ENCODE results near the gene SLC4A1AP.

SLC4A1AP gene

DNA sequence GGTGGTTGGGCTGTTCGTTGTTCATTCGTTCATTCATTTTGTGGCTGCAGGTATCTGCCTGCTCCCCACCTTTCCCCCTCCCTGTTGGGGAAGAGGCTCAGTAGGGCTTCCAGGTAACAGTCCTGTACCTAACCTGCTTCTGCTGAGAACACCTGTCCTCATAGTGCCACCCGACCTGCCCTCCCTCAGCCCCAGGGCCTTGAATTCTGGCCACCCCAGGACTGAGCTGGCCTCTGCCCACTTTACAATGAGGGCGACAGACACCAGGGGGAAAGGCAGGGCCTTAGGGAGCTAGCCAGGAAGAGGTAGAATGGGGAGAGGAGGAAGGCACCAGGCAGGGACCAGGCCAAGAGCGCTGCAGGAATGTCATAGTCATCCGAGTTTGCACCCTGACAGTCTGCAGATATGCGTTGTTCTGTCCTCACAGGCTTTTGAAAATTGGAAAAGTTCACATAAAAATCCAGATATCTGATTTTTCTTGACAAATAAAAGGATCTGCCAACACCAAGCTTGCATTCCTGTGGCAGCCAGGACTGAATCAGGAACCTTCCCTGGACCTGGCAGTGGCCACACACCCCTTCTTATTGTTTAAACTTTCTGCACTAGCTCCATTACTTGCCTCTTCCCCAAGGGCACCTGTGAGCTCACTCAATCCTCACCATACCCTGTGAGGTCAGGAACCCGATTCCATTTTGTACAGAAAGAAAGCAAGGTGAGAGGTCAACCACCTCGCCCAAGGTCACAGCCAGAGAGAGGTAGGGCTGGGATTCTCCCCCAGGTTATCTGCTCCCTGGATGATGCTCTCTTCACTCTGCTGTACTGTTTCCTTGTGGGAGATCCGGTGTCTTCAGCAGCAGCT, 72.6 kb downstream of the SLC4A1AP start:
- no peak overlapping the region for H3K9ac ChIP-seq (ENCODE audit: low read length)
- no peak overlapping the region for H2AFZ ChIP-seq (ENCODE audit: low read depth, low read length)
- no peak overlapping the region for H3K4me3 ChIP-seq (ENCODE audit: low read length)
- no peaks in the 10 kb centered on the region for H3K79me2 ChIP-seq (ENCODE audit: low read length)
- H3K4me1 ChIP-seq (ENCODE audit: low read length), result no peaks in the 10 kb centered on the region
- H3K4me2 ChIP-seq (ENCODE audit: low read length), result no peak overlapping the region
- no peak overlapping the region for H3K27ac ChIP-seq (ENCODE audit: low read length)
- no peaks in the 10 kb centered on the region for H3K36me3 ChIP-seq (replicated peaks; ENCODE audit: low read depth, low read length)
- no peaks in the 10 kb centered on the region for H3K9me3 ChIP-seq (ENCODE audit: insufficient read depth, low read length)
- TF ChIP-seq EZH2phosphoT487 (IDR thresholded peaks at IDR 0.05; ENCODE audit: low read depth) (no peak), CTCF (IDR thresholded peaks at IDR 0.05; ENCODE audit: low read depth, low read length) (no peak)
- H3K27me3 ChIP-seq (ENCODE audit: low read depth, low read length), result no peaks in the 10 kb centered on the region
- H4K20me1 ChIP-seq (ENCODE audit: insufficient read depth, low read length), result no peaks in the 10 kb centered on the region

DNA sequence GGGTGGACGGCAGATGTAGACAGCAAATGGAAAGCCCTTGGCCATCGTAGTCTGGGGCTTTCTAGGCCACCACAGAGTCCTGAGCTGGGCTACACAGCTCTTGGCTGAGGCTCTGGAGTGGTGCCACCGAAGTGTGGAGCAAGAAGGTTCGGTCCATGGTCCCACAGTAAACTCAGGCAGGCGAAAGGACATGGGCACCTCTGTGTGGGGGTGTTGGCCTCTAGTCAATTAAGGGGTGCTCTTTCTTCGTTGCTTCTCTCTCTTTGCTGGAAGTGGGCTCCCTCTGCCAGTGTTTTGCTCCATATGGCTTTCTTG, 73.2 kb downstream of the SLC4A1AP start:
- H3K4me3 ChIP-seq (ENCODE audit: low read length), result no peak overlapping the region
- H3K79me2 ChIP-seq (ENCODE audit: low read length), result no peaks in the 10 kb centered on the region
- no peak overlapping the region for H3K27ac ChIP-seq (ENCODE audit: low read length)
- H2AFZ ChIP-seq (ENCODE audit: low read depth, low read length), result no peak overlapping the region
- no peaks in the 10 kb centered on the region for H4K20me1 ChIP-seq (ENCODE audit: insufficient read depth, low read length)
- H3K4me2 ChIP-seq (ENCODE audit: low read length), result no peak overlapping the region
- H3K9me3 ChIP-seq (ENCODE audit: insufficient read depth, low read length), result no peaks in the 10 kb centered on the region
- TF ChIP-seq CTCF (IDR thresholded peaks at IDR 0.05; ENCODE audit: low read depth, low read length), result no peak
- no peak for TF ChIP-seq EZH2phosphoT487 (IDR thresholded peaks at IDR 0.05; ENCODE audit: low read depth)
- H3K27me3 ChIP-seq (ENCODE audit: low read depth, low read length), result no peaks in the 10 kb centered on the region
- no peaks in the 10 kb centered on the region for H3K36me3 ChIP-seq (replicated peaks; ENCODE audit: low read depth, low read length)
- H3K4me1 ChIP-seq (ENCODE audit: low read length), result no peaks in the 10 kb centered on the region
- H3K9ac ChIP-seq (ENCODE audit: low read length), result no peak overlapping the region

GRCh38 chr2:27737676-27738348, 74.1 kb downstream of the SLC4A1AP start:
- Histone ChIP-seq H3K9ac (ENCODE audit: low read length) (no peak overlapping the region), H4K20me1 (ENCODE audit: insufficient read depth, low read length) (no peaks in the 10 kb centered on the region), H3K27me3 (ENCODE audit: low read depth, low read length) (no peaks in the 10 kb centered on the region), H3K4me2 (ENCODE audit: low read length) (no peak overlapping the region), H3K4me3 (ENCODE audit: low read length) (no peak overlapping the region), H3K79me2 (ENCODE audit: low read length) (no peaks in the 10 kb centered on the region), H3K36me3 (replicated peaks; ENCODE audit: low read depth, low read length) (no peaks in the 10 kb centered on the region), H3K27ac (ENCODE audit: low read length) (no peak overlapping the region), H3K4me1 (ENCODE audit: low read length) (no peaks in the 10 kb centered on the region), H3K9me3 (ENCODE audit: insufficient read depth, low read length) (no peaks in the 10 kb centered on the region), H2AFZ (ENCODE audit: low read depth, low read length) (no peak overlapping the region)
- TF ChIP-seq CTCF (IDR thresholded peaks at IDR 0.05; ENCODE audit: low read depth, low read length) (no peak), EZH2phosphoT487 (IDR thresholded peaks at IDR 0.05; ENCODE audit: low read depth) (no peak)

DNA sequence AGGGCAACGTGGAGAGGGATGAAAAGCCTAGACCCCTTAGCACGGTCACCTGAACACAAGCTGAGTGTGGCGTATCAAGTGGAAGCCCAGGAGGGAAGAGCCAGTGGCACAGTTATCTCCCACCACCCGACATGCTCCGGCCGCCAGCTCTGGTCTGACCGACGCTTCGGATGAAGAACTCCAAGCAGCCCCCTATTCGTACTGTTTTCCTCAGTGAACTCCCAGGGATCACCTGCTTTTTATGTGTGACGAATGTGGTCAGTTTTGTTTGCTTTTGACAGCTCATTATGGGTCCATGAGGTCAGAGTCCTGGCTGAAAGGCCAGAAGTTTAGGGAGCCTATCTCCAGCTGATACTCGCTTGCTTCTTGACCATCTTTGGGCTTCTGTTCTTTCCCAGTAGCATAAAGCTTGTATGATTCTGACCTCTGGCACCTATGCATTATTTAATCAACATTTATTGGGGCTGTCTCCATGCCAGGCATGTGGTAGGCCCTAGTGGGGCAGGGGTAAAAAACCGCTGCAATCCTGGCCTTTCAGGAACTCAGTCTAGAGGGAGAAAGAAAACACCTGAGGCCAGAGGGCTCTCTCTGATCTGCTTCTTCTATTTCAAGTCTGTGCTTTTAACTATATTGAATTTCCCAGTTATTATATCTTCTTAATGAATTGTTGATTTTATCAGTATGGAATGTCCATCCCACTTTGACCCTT, 74.8 kb downstream of the SLC4A1AP start:
- no peak for TF ChIP-seq CTCF (IDR thresholded peaks at IDR 0.05; ENCODE audit: low read depth, low read length)
- no peak for TF ChIP-seq EZH2phosphoT487 (IDR thresholded peaks at IDR 0.05; ENCODE audit: low read depth)
- H3K4me2 ChIP-seq (ENCODE audit: low read length), result no peak overlapping the region
- no peaks in the 10 kb centered on the region for H3K4me1 ChIP-seq (ENCODE audit: low read length)
- no peak overlapping the region for H3K9ac ChIP-seq (ENCODE audit: low read length)
- H3K27ac ChIP-seq (ENCODE audit: low read length), result no peak overlapping the region
- no peak overlapping the region for H2AFZ ChIP-seq (ENCODE audit: low read depth, low read length)
- H3K9me3 ChIP-seq (ENCODE audit: insufficient read depth, low read length), result no peaks in the 10 kb centered on the region
- H4K20me1 ChIP-seq (ENCODE audit: insufficient read depth, low read length), result no peaks in the 10 kb centered on the region
- H3K27me3 ChIP-seq (ENCODE audit: low read depth, low read length), result no peaks in the 10 kb centered on the region
- H3K4me3 ChIP-seq (ENCODE audit: low read length), result no peak overlapping the region
- H3K79me2 ChIP-seq (ENCODE audit: low read length), result no peaks in the 10 kb centered on the region
- H3K36me3 ChIP-seq (replicated peaks; ENCODE audit: low read depth, low read length), result no peaks in the 10 kb centered on the region
